K562 (cell line): ENCODE measurements around the gene TOR1B. TPM values are rescaled to one million over a fixed set of nuclear protein-coding genes. Genes with fewer than 3 reads are reported as not detected.

ENCODE experiments used
- BHLHE40 ChIP-seq: IDR thresholded peaks from 2 replicates; pipeline ENCODE4 v1.6.1; 2011; ENCODE audit warnings: low read length, improper control_type of control experiment
- CAMTA2 ChIP-seq: fragments of 250-450 bp; sonication (Bioruptor Pico); conservative IDR thresholded peaks from 2 replicates; pipeline ENCODE4 v1.5.1; 2022
- CBX5 ChIP-seq: IDR thresholded peaks from 2 replicates; pipeline ENCODE4 v1.6.1; 2014; ENCODE audit warnings: low read depth, borderline replicate concordance
- CXXC5 ChIP-seq: fragments of 250-450 bp; sonication (Bioruptor Pico); IDR thresholded peaks from 2 replicates; pipeline ENCODE4 v1.8.0; 2022; ENCODE audit warnings: inconsistent platforms, mild to moderate bottlenecking, moderate library complexity
- FOXM1 ChIP-seq, 2 experiments: fragments of 450-650 bp in 1 of 2; sonication (generic) in 1 of 2; formaldehyde crosslinking in 1 of 2; IDR thresholded peaks; 2 replicates each; pipeline versions ENCODE4 v1.6.1 to v1.9.0; 2017 to 2022; ENCODE audit warnings: low read depth in 2 of 2, mild to moderate bottlenecking in 2 of 2, missing genetic modification reagents in 1 of 2, moderate library complexity in 1 of 2
- GABPB1 ChIP-seq: sonication (generic); formaldehyde crosslinking; IDR thresholded peaks from 2 replicates; pipeline ENCODE4 v1.8.0; 2022; ENCODE audit warnings: mild to moderate bottlenecking, missing genetic modification reagents
- GATAD2A ChIP-seq: fragments of 450-650 bp; IDR thresholded peaks from 2 replicates; pipeline ENCODE4 v1.6.1; 2017
- HLTF ChIP-seq: fragments of 450-650 bp; IDR thresholded peaks from 2 replicates; pipeline ENCODE4 v1.6.1; 2016
- KAT7 ChIP-seq: sonication (generic); formaldehyde crosslinking; IDR thresholded peaks from 2 replicates; pipeline ENCODE4 v1.8.0; 2022; ENCODE audit warnings: missing genetic modification reagents, mild to moderate bottlenecking, borderline replicate concordance
- LCOR ChIP-seq: sonication (generic); formaldehyde crosslinking; IDR thresholded peaks from 2 replicates; pipeline ENCODE4 v1.8.0; 2022; ENCODE audit warnings: mild to moderate bottlenecking, missing genetic modification reagents
- MCM7 ChIP-seq, 2 experiments: fragments of 450-650 bp; IDR thresholded peaks; 2 replicates each; pipeline ENCODE4 v1.6.1; 2016 to 2018
- MTF1 ChIP-seq: fragments of 250-450 bp; sonication (Bioruptor Pico); IDR thresholded peaks from 2 replicates; pipeline ENCODE4 v1.9.0; 2021; ENCODE audit warnings: moderate library complexity, mild to moderate bottlenecking, inconsistent platforms, borderline replicate concordance
- NCOA6 ChIP-seq: fragments of 450-650 bp; IDR thresholded peaks from 2 replicates; pipeline ENCODE4 v1.6.1; 2017; ENCODE audit warnings: mild to moderate bottlenecking
- NR0B1 ChIP-seq: fragments of 450-650 bp; IDR thresholded peaks from one replicate; pipeline ENCODE4 v1.6.1; 2018; ENCODE audit warnings: mild to moderate bottlenecking, moderate library complexity; ENCODE audit not compliant: partially characterized antibody
- PHF20 ChIP-seq: fragments of 450-650 bp; IDR thresholded peaks from 2 replicates; pipeline ENCODE4 v1.6.1; 2018; ENCODE audit not compliant: partially characterized antibody
- PPARD ChIP-seq: fragments of 250-450 bp; sonication (Bioruptor Pico); IDR thresholded peaks from 2 replicates; pipeline ENCODE4 v1.8.0; 2022; ENCODE audit warnings: inconsistent platforms, mild to moderate bottlenecking, moderate library complexity
- SETDB1 ChIP-seq: IDR thresholded peaks from one replicate; pipeline ENCODE4 v1.6.1; 2012; ENCODE audit warnings: low read length, control low read depth, inconsistent platforms
- SMARCE1 ChIP-seq: fragments of 450-650 bp; IDR thresholded peaks from 2 replicates; pipeline ENCODE4 v1.7.1; 2016; ENCODE audit warnings: mild to moderate bottlenecking
- TEAD4 ChIP-seq, 2 experiments: sonication (generic) in 1 of 2; formaldehyde crosslinking in 1 of 2; IDR thresholded peaks; 2 replicates each; pipeline versions ENCODE4 v1.6.1 to v1.8.0; 2012 to 2022; ENCODE audit warnings: borderline replicate concordance in 1 of 2, inconsistent platforms in 1 of 2, low read length in 1 of 2, mild to moderate bottlenecking in 1 of 2, missing genetic modification reagents in 1 of 2
- ZBTB5 ChIP-seq: fragments of 450-650 bp; IDR thresholded peaks from 2 replicates; pipeline ENCODE4 v1.6.1; 2017; ENCODE audit warnings: antibody characterized with exemption
- ZBTB7A ChIP-seq: IDR thresholded peaks from 2 replicates; pipeline ENCODE4 v1.6.1; 2011; ENCODE audit warnings: low read depth, mild to moderate bottlenecking, low read length, moderate library complexity, borderline replicate concordance; ENCODE audit not compliant: control insufficient read depth
- ZC3H8 ChIP-seq: fragments of 450-650 bp; IDR thresholded peaks from 2 replicates; pipeline ENCODE4 v1.6.1; 2017
- ZFP1 ChIP-seq: fragments of 450-650 bp; formaldehyde crosslinking; IDR thresholded peaks from 2 replicates; pipeline ENCODE4 v1.4.0; 2020; ENCODE audit warnings: mild to moderate bottlenecking, mixed read lengths
- ZNF324 ChIP-seq: fragments of 250-450 bp; sonication (Bioruptor Pico); IDR thresholded peaks from 2 replicates; pipeline ENCODE4 v1.4.0; 2020; ENCODE audit warnings: mild to moderate bottlenecking
- ZNF395 ChIP-seq: fragments of 200-800 bp; sonication (Bioruptor generic); IDR thresholded peaks from 2 replicates; pipeline ENCODE4 v1.6.1; 2017; ENCODE audit warnings: missing genetic modification characterization, missing compliant biosample characterization
- ZNF583 ChIP-seq: fragments of 250-450 bp; sonication (Bioruptor Pico); IDR thresholded peaks from 2 replicates; pipeline ENCODE4 v1.4.0; 2020
- polyA plus RNA-seq, 8 experiments: library from polyadenylated mRNA; depleted of rRNA in 4 of 8; stranded (reverse) in 5 of 8; unstranded in 3 of 8; fragments of >200 nt; fragmentation: Nextera tagmentation in 2 of 8; fragmentation: Illumina TruSeq in 1 of 8; extraction: Ambion mirVana in 2 of 8; extraction: Trizol in 1 of 8; gene quantifications; 2 replicates each; pipeline versions ENCODE4 v1.2.1 to v1.2.3, GENCODE V29; 2011 to 2014; ENCODE audit warnings: inconsistent platforms in 1 of 8, missing spikeins in 1 of 8
- total RNA-seq, 7 experiments: library from RNA; depleted of rRNA in 6 of 7; stranded (reverse); fragments of >200 nt in 6 of 7; fragmentation: Illumina TruSeq in 2 of 7; extraction: Trizol in 2 of 7; gene quantifications; 2 replicates each; pipeline versions ENCODE4 v1.2.1 to v1.2.3, GENCODE V29; 2011 to 2021; ENCODE audit warnings: low replicate concordance in 1 of 7

Gene TOR1B
- total and polyA plus RNA-seq, 9 of the 15 experiments (the other 6 are each of a cell fraction or from before 2014, with no cell fraction given): 4.2 to 36.5 (median 24.6) TPM

- TF ChIP-seq GABPB1 (CRISPR knock-in tag) (peak; percentile 80), ZBTB7A (peak; percentile 84; the same call in 1 of the 2 replicates), CXXC5 (CRISPR knock-in tag) (peak; percentile 77), SETDB1 (no peak), ZBTB5 (no peak), BHLHE40 (peak; percentile 54), SMARCE1 (peak; percentile 95), CAMTA2 (CRISPR knock-in tag) (no peak), NR0B1 (no peak), ZNF583 (CRISPR knock-in tag) (peak; percentile 72; the same call in 1 of the 2 replicates), FOXM1 (IDR thresholded peaks at IDR 0.05; ENCODE audit: low read depth) (peak; percentile 90), FOXM1 (CRISPR knock-in tag; IDR thresholded peaks at IDR 0.05; ENCODE audit: low read depth) (no peak), ZFP1 (no peak), ZNF324 (CRISPR knock-in tag) (no peak), GATAD2A (peak; percentile 22; the same call in 1 of the 2 replicates), PPARD (CRISPR knock-in tag) (no peak), HLTF (no peak), ZNF395 (CRISPR knock-in tag) (peak; percentile 59; the same call in 1 of the 2 replicates), TEAD4 (IDR thresholded peaks at IDR 0.05; ENCODE audit: low read length) (peak; percentile 41; the same call in 1 of the 2 replicates), TEAD4 (CRISPR knock-in tag; IDR thresholded peaks at IDR 0.05; ENCODE audit: borderline replicate concordance) (no peak), LCOR (CRISPR knock-in tag) (no peak), CBX5 (no peak), ZC3H8 (no peak), PHF20 (peak; percentile 72), MCM7 (IDR thresholded peaks at IDR 0.05) (no peak), MTF1 (CRISPR knock-in tag) (no peak), KAT7 (0 out of 2 replicates have a peak, but pooled peaks have one; percentile 17), NCOA6 (no peak)
Measured at GRCh38 chr9:129776938-129777768, 25.8 kb upstream of the TOR1B start (continued).
